A673 (cell line): ENCODE results near the gene APBB2. TPM values are rescaled to one million over a fixed set of nuclear protein-coding genes. Genes with fewer than 3 reads are reported as not detected.

ENCODE experiments used
- BruUV-seq: library from RNA; stranded (reverse); fragments of 400-500 nt; replicated peaks from 2 replicates; lab custom pipeline; 2021; lab: Mats Ljungman, UMichigan
- CTCF ChIA-PET: fragments of 300-600 bp; sonication (Branson Sonifier 250); formaldehyde crosslinking; loops from one replicate; lab custom pipeline; 2022; ENCODE audit warnings: antibody characterized with exemption; lab: Charles Lee
- POLR2A ChIA-PET: fragments of 300-600 bp; sonication (Branson Sonifier 250); formaldehyde crosslinking; loops from one replicate; lab custom pipeline; 2022; ENCODE audit warnings: antibody characterized with exemption; ENCODE audit not compliant: low non-redundant PET; lab: Charles Lee
- DNase-seq: peaks from one replicate; pipeline ENCODE4 v3.0.0-alpha.2; 2015; ENCODE audit warnings: low spot score
- H3K27ac ChIP-seq: fragments of 200-600 bp; sonication (generic); 2 replicates; pipeline ENCODE4 v1.5.1; 2016; ENCODE audit warnings: mixed run types, low read depth, mild to moderate bottlenecking, mixed read lengths, antibody characterized with exemption, low read length; ENCODE audit not compliant: poor library complexity, severe bottlenecking
- H3K27me3 ChIP-seq: fragments of 200-600 bp; sonication (generic); replicated peaks from 2 replicates; pipeline ENCODE4 v1.6.1; 2017; ENCODE audit warnings: mixed run types, low read depth, mild to moderate bottlenecking, mixed read lengths, antibody characterized with exemption, low read length; ENCODE audit not compliant: insufficient read depth, poor library complexity
- H3K36me3 ChIP-seq: fragments of 200-600 bp; sonication (generic); 2 replicates; pipeline ENCODE4 v1.6.1; 2016; ENCODE audit warnings: mixed run types, mild to moderate bottlenecking, mixed read lengths, antibody characterized with exemption, low read length; ENCODE audit not compliant: insufficient read depth, poor library complexity, severe bottlenecking
- H3K4me1 ChIP-seq: fragments of 200-600 bp; sonication (generic); 2 replicates; pipeline ENCODE4 v1.6.1; 2017; ENCODE audit warnings: mixed run types, mild to moderate bottlenecking, mixed read lengths, antibody characterized with exemption, low read length; ENCODE audit not compliant: insufficient read depth, poor library complexity, severe bottlenecking
- H3K4me3 ChIP-seq: fragments of 200-600 bp; sonication (generic); 2 replicates; pipeline ENCODE4 v1.5.1; 2016; ENCODE audit warnings: low read depth, mixed run types, mild to moderate bottlenecking, mixed read lengths, low read length; ENCODE audit not compliant: poor library complexity, severe bottlenecking
- H3K9me3 ChIP-seq: fragments of 200-600 bp; sonication (generic); 2 replicates; pipeline ENCODE4 v1.6.1; 2016; ENCODE audit warnings: mixed run types, low read depth, mild to moderate bottlenecking, mixed read lengths, antibody characterized with exemption, low read length; ENCODE audit not compliant: poor library complexity, severe bottlenecking
- CTCF ChIP-seq: fragments of 300-800, 200-600 bp; sonication (generic); conservative IDR thresholded peaks from 2 replicates; pipeline ENCODE4 v1.5.1; 2017; ENCODE audit warnings: low read depth, mild to moderate bottlenecking, antibody characterized with exemption, low read length, moderate library complexity, mixed read lengths
- EZH2 ChIP-seq: fragments of 200-600 bp; sonication (generic); IDR thresholded peaks from 2 replicates; pipeline ENCODE4 v1.6.1; 2017; ENCODE audit warnings: borderline replicate concordance, low read depth, mild to moderate bottlenecking, mixed read lengths, antibody characterized with exemption, low read length; ENCODE audit not compliant: poor library complexity, severe bottlenecking
- intact Hi-C: fragments of 100-400 bp; cut with micrococcal nuclease; formaldehyde crosslinking; loops from one replicate; pipeline ENCODE4 v1.10.0; 2022; ENCODE audit not compliant: unreplicated experiment
- total RNA-seq: library from RNA; stranded (reverse); gene quantifications from 2 replicates; pipeline ENCODE4 v1.2.3, GENCODE V29; 2021

Gene APBB2
- total RNA-seq, 1 experiment from 2014 or later: 10.3 TPM

GRCh38 chr4:40897557-40898203, 316.7 kb downstream of the APBB2 start:
- Histone ChIP-seq H3K9me3 (no peaks in the 10 kb centered on the region), H3K4me1 (no peaks in the 10 kb centered on the region), H3K36me3 (no peaks in the 10 kb centered on the region), H3K27ac (no peak overlapping the region), H3K27me3 (no peaks in the 10 kb centered on the region), H3K4me3 (peak overlapping the region; percentile 34)
- intact Hi-C loops: loop anchor here (1.0 to 5.0 kb wide), 2 partner anchors 56 to 160 kb away; no protein-coding TSS in a partner anchor
- peak; percentile 89 for DNase-seq
- BruUV-seq: no TSS peak
- POLR2A ChIA-PET: interaction anchor here (0.6 kb wide), 1 partner anchor 1686 kb away, joined by 5 read pairs; no protein-coding TSS in a partner anchor
- TF ChIP-seq EZH2: no peak
- TF ChIP-seq CTCF: peak; percentile 87
- CTCF ChIA-PET: interaction anchor here (0.6 to 1.7 kb wide), 14 partner anchors 8 to 568 kb away, joined by 3 to 15 read pairs (median 4); no protein-coding TSS in a partner anchor

- DNase-seq: no peak
- Histone ChIP-seq H3K9me3 (no peaks in the 10 kb centered on the region), H3K4me3 (no peak overlapping the region), H3K4me1 (peaks cover 6% of the 10 kb centered on the region), H3K36me3 (no peaks in the 10 kb centered on the region), H3K27ac (no peak overlapping the region), H3K27me3 (no peaks in the 10 kb centered on the region)
- ChIA-PET CTCF (no interaction called here), POLR2A (no interaction called here)
- intact Hi-C loops: no loop called here
- TF ChIP-seq EZH2: no peak
- TF ChIP-seq CTCF: no peak
- BruUV-seq: no TSS peak
These were observed 323.6 kb downstream of the APBB2 start for GRCh38 chr4:40890764-40891163.

GRCh38 chr4:40890199-40890598, 324.1 kb downstream of the APBB2 start:
- no peak for DNase-seq
- Histone ChIP-seq H3K4me3 (no peak overlapping the region), H3K27me3 (no peaks in the 10 kb centered on the region), H3K27ac (no peak overlapping the region), H3K9me3 (no peaks in the 10 kb centered on the region), H3K4me1 (peaks cover 6% of the 10 kb centered on the region), H3K36me3 (no peaks in the 10 kb centered on the region)
- TF ChIP-seq EZH2: no peak
- no peak for TF ChIP-seq CTCF
- ChIA-PET POLR2A (no interaction called here), CTCF (no interaction called here)
- BruUV-seq: no TSS peak
- intact Hi-C loops: no loop called here
